Measurements from ENCODE around the gene DISP3.
A peak's percentile ranks its signal among the peaks of the same experiment; 100 is the strongest.

The DISP3 gene

GRCh38 chr1:11487196-11487751 lies 8.3 kb downstream of the DISP3 start:
- Histone ChIP-seq H3K4me1 (ENCODE audit: control insufficient read depth, insufficient read depth, low read length) (peaks cover 3% of the 10 kb centered on the region; the same call in 1 of the 2 replicates), H3K9me3 (ENCODE audit: control insufficient read depth, insufficient read depth, low read length) (no peaks in the 10 kb centered on the region)

DNA sequence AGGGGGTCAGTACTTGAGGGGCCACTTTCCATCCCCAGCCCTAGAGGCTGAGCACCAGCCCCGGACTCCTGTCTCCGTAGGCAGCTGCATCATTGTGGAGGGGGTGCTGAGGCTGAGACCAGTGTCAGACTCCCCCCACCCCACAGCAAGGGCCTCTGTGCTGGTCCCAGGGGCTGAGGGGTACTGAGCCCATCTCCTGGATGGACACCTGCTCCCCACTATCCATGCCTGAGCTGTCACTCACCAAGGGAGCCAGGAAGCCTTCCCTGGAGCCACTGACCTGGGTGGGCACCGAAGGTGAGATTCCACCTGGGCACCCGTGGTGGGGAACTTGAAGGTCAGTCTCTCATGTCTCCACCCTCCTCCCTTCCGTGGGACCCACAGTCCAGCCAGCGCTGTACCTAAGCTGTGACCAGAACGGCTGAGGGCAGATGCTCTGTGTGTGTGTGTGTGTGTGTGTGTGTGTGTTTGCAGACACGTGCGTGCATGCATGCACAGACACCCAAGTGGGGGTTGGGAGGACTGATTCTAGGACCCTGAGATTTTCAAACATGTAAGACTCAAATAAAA lies 9.3 kb downstream of the DISP3 start:
- no peak overlapping the region for H3K4me3 ChIP-seq (ENCODE audit: low read depth, low read length)
- H3K27ac ChIP-seq (ENCODE audit: low read depth, low read length), result no peak overlapping the region
- H3K36me3 ChIP-seq (ENCODE audit: control insufficient read depth, insufficient read depth, low read length), result no peaks in the 10 kb centered on the region
- no peak overlapping the region for H3K9ac ChIP-seq (ENCODE audit: low read depth, low read length)
- no peaks in the 10 kb centered on the region for H3K9me3 ChIP-seq (ENCODE audit: control insufficient read depth, insufficient read depth, low read length)
- no peaks in the 10 kb centered on the region for H3K27me3 ChIP-seq (ENCODE audit: control insufficient read depth, insufficient read depth, low read length)
- H3K4me1 ChIP-seq (ENCODE audit: control insufficient read depth, insufficient read depth, low read length), result peaks cover 3% of the 10 kb centered on the region; the same call in 1 of the 2 replicates

More at GRCh38 chr1:11487196-11487751, 8.3 kb downstream of the DISP3 start:
- Histone ChIP-seq H3K4me3 (ENCODE audit: low read depth, low read length) (no peak overlapping the region), H3K9ac (ENCODE audit: low read depth, low read length) (no peak overlapping the region), H3K36me3 (ENCODE audit: control insufficient read depth, insufficient read depth, low read length) (peaks cover 4% of the 10 kb centered on the region; the same call in 1 of the 2 replicates), H3K27me3 (ENCODE audit: control insufficient read depth, insufficient read depth, low read length) (no peaks in the 10 kb centered on the region), H3K27ac (ENCODE audit: low read depth, low read length) (no peak overlapping the region)

- no peaks in the 10 kb centered on the region for H3K36me3 ChIP-seq (ENCODE audit: control insufficient read depth, insufficient read depth, low read length)
- H3K27me3 ChIP-seq (ENCODE audit: control insufficient read depth, insufficient read depth, low read length), result no peaks in the 10 kb centered on the region
- H3K9ac ChIP-seq (ENCODE audit: low read depth, low read length), result no peak overlapping the region
- no peak overlapping the region for H3K27ac ChIP-seq (ENCODE audit: low read depth, low read length)
- H3K9me3 ChIP-seq (ENCODE audit: control insufficient read depth, insufficient read depth, low read length), result no peaks in the 10 kb centered on the region
- no peak overlapping the region for H3K4me3 ChIP-seq (ENCODE audit: low read depth, low read length)
- H3K4me1 ChIP-seq (ENCODE audit: control insufficient read depth, insufficient read depth, low read length), result peaks cover 3% of the 10 kb centered on the region; the same call in 1 of the 2 replicates
Measured at GRCh38 chr1:11488966-11489625, 10.1 kb downstream of the DISP3 start.

DNA sequence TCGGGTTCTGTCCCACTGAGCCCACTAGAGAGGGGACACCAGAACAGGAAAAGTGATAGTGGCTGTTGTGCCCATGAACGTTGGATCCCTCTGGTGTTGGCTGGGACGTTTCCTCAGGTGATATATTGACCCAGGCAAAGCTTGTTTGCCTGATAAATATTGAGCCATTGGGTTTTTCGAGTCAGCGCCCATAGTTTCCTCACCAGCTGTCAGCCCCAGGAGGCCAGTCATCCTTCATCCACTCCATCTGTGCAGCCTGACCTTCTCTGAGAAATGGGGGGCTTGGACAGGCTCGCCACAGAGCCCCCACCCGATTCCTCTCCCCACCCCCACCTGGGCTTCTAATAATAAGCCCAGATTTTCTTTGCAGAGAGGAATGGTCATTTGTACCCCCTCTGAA lies 13.3 kb downstream of the DISP3 start:
- no peaks in the 10 kb centered on the region for H3K9me3 ChIP-seq (ENCODE audit: control insufficient read depth, insufficient read depth, low read length)
- H3K27me3 ChIP-seq (ENCODE audit: control insufficient read depth, insufficient read depth, low read length), result no peaks in the 10 kb centered on the region
- H3K4me1 ChIP-seq (ENCODE audit: control insufficient read depth, insufficient read depth, low read length), result peaks cover under 1% of the 10 kb centered on the region; the same call in 1 of the 2 replicates
- H3K9ac ChIP-seq (ENCODE audit: low read depth, low read length), result no peak overlapping the region
- H3K27ac ChIP-seq (ENCODE audit: low read depth, low read length), result no peak overlapping the region
- no peaks in the 10 kb centered on the region for H3K36me3 ChIP-seq (ENCODE audit: control insufficient read depth, insufficient read depth, low read length)
- no peak overlapping the region for H3K4me3 ChIP-seq (ENCODE audit: low read depth, low read length)

DNA sequence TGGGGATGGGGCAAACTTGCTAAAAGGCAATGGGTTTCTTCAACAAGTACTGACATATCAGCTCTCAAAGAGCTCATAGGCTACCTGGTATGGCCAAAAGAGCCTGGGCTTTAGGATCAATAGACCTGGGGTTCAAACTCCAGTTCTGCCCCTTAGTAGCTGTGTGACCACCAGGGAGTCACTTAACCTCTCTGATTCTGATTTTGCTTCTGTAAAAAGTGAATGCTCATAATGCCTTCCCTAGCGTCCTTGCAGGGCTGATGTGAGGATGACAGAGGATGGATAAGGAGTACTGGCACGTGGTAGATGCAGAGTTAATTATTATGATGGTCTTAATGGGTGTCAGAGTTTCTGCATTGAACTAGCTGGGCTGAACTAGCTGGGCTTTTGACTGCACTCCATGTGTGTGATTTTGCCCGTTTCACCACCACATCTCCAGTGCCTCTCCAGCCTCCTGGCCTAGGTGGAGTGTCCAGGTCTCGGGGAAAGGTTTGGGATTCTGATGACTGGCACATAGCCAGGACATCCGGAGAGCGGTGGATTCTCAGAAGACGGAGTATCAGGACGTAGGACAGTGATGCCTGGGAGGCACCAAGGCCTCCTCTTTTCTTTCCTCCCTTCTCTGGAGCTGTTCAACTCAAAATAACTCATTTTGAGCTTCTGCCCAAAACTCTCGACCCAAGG lies 15.2 kb downstream of the DISP3 start:
- no peak overlapping the region for H3K27ac ChIP-seq (ENCODE audit: low read depth, low read length)
- no peak overlapping the region for H3K9ac ChIP-seq (ENCODE audit: low read depth, low read length)
- no peaks in the 10 kb centered on the region for H3K27me3 ChIP-seq (ENCODE audit: control insufficient read depth, insufficient read depth, low read length)
- H3K4me1 ChIP-seq (ENCODE audit: control insufficient read depth, insufficient read depth, low read length), result peaks cover 9% of the 10 kb centered on the region
- no peaks in the 10 kb centered on the region for H3K9me3 ChIP-seq (ENCODE audit: control insufficient read depth, insufficient read depth, low read length)
- no peak overlapping the region for H3K4me3 ChIP-seq (ENCODE audit: low read depth, low read length)
- no peaks in the 10 kb centered on the region for H3K36me3 ChIP-seq (ENCODE audit: control insufficient read depth, insufficient read depth, low read length)

- Histone ChIP-seq H3K9me3 (ENCODE audit: control insufficient read depth, insufficient read depth, low read length) (no peaks in the 10 kb centered on the region), H3K36me3 (ENCODE audit: control insufficient read depth, insufficient read depth, low read length) (no peaks in the 10 kb centered on the region), H3K27ac (ENCODE audit: low read depth, low read length) (no peak overlapping the region), H3K4me1 (ENCODE audit: control insufficient read depth, insufficient read depth, low read length) (peaks cover 15% of the 10 kb centered on the region), H3K4me3 (ENCODE audit: low read depth, low read length) (no peak overlapping the region), H3K9ac (ENCODE audit: low read depth, low read length) (no peak overlapping the region), H3K27me3 (ENCODE audit: control insufficient read depth, insufficient read depth, low read length) (no peaks in the 10 kb centered on the region)
Measured at GRCh38 chr1:11494771-11495170, 15.8 kb downstream of the DISP3 start.

DNA sequence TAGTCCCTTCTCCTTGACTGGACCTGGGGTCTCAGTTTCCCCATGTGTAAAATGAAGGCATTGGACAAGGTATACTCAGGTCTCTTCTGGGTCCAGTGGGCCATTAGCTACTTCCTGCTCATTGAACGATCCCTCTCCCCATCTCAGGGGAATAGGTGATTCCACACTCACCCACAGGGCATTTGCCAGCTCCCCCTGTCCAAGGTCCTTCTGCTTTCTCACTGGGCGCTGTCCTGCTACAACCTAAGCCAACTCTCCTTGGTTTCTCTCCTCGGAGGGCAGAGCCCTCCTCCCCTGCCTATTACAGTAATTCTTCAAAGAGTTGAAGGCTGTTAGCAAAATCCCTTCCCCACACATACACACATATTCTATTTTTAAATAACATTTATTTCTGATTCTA lies 16.6 kb downstream of the DISP3 start:
- Histone ChIP-seq H3K4me3 (ENCODE audit: low read depth, low read length) (no peak overlapping the region), H3K27me3 (ENCODE audit: control insufficient read depth, insufficient read depth, low read length) (no peaks in the 10 kb centered on the region), H3K4me1 (ENCODE audit: control insufficient read depth, insufficient read depth, low read length) (peaks cover 23% of the 10 kb centered on the region), H3K36me3 (ENCODE audit: control insufficient read depth, insufficient read depth, low read length) (no peaks in the 10 kb centered on the region), H3K9me3 (ENCODE audit: control insufficient read depth, insufficient read depth, low read length) (no peaks in the 10 kb centered on the region), H3K27ac (ENCODE audit: low read depth, low read length) (no peak overlapping the region), H3K9ac (ENCODE audit: low read depth, low read length) (no peak overlapping the region)

DNA sequence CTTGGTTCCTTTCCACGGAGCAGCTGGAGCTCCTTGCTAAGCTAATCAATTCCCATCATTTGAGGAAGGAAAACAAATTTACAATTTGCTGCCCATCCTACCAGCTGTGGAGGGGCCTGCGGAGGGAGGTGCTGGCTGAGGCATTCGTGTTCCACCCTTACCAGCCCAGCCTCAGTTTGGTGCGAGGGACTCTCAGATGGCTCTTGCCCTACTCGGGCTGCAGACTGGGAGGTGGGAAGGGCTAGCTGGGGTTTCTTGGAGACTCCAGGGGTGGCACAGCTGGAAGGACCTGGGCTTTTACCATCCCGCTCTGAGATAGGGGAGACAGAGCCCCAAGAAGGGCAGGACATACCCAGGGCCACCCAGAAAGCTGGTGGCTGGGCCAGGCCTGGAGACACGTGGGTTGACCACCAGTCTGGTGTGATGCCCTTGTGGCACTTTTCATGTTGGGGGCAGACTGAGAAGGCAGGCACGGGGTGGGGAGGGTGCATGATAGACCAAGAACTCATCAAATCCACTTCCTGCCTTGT lies 17.7 kb downstream of the DISP3 start:
- no peak overlapping the region for H3K9ac ChIP-seq (ENCODE audit: low read depth, low read length)
- no peak overlapping the region for H3K4me3 ChIP-seq (ENCODE audit: low read depth, low read length)
- H3K36me3 ChIP-seq (ENCODE audit: control insufficient read depth, insufficient read depth, low read length), result no peaks in the 10 kb centered on the region
- peaks cover 25% of the 10 kb centered on the region for H3K4me1 ChIP-seq (ENCODE audit: control insufficient read depth, insufficient read depth, low read length)
- H3K27me3 ChIP-seq (ENCODE audit: control insufficient read depth, insufficient read depth, low read length), result no peaks in the 10 kb centered on the region
- H3K9me3 ChIP-seq (ENCODE audit: control insufficient read depth, insufficient read depth, low read length), result no peaks in the 10 kb centered on the region
- no peak overlapping the region for H3K27ac ChIP-seq (ENCODE audit: low read depth, low read length)

GRCh38 chr1:11498956-11499594 lies 20.1 kb downstream of the DISP3 start:
- Histone ChIP-seq H3K27me3 (ENCODE audit: control insufficient read depth, insufficient read depth, low read length) (no peaks in the 10 kb centered on the region), H3K27ac (ENCODE audit: low read depth, low read length) (peak overlapping the region; percentile 53), H3K9me3 (ENCODE audit: control insufficient read depth, insufficient read depth, low read length) (no peaks in the 10 kb centered on the region; the same call in 1 of the 2 replicates), H3K4me3 (ENCODE audit: low read depth, low read length) (peak overlapping the region; percentile 8; the same call in 1 of the 2 replicates), H3K36me3 (ENCODE audit: control insufficient read depth, insufficient read depth, low read length) (peaks cover 13% of the 10 kb centered on the region), H3K4me1 (ENCODE audit: control insufficient read depth, insufficient read depth, low read length) (peaks cover 25% of the 10 kb centered on the region), H3K9ac (ENCODE audit: low read depth, low read length) (no peak overlapping the region)

GRCh38 chr1:11499601-11500331 lies 20.8 kb downstream of the DISP3 start:
- H3K9me3 ChIP-seq (ENCODE audit: control insufficient read depth, insufficient read depth, low read length), result peaks cover 6% of the 10 kb centered on the region
- H3K27me3 ChIP-seq (ENCODE audit: control insufficient read depth, insufficient read depth, low read length), result no peaks in the 10 kb centered on the region
- H3K4me1 ChIP-seq (ENCODE audit: control insufficient read depth, insufficient read depth, low read length), result peaks cover 25% of the 10 kb centered on the region
- peak overlapping the region; percentile 22; the same call in 1 of the 2 replicates for H3K4me3 ChIP-seq (ENCODE audit: low read depth, low read length)
- H3K9ac ChIP-seq (ENCODE audit: low read depth, low read length), result no peak overlapping the region
- H3K27ac ChIP-seq (ENCODE audit: low read depth, low read length), result peak overlapping the region; percentile 61
- peaks cover 20% of the 10 kb centered on the region for H3K36me3 ChIP-seq (ENCODE audit: control insufficient read depth, insufficient read depth, low read length)

Measured in HUES48 (cell line).